GM21786 (cell line): ENCODE results near the gene DPY19L3.
"Not testable (repeated sequence)": the region's sequence is repeated elsewhere in the genome, so short reads cannot be mapped to it uniquely, and the experiment has no call there.

Experiments
- ATAC-seq: cut with Tn5 transposase; IDR thresholded peaks from one replicate; pipeline ENCODE4 v1.9.1; 2021; ENCODE audit not compliant: unreplicated experiment

The DPY19L3 gene

DNA sequence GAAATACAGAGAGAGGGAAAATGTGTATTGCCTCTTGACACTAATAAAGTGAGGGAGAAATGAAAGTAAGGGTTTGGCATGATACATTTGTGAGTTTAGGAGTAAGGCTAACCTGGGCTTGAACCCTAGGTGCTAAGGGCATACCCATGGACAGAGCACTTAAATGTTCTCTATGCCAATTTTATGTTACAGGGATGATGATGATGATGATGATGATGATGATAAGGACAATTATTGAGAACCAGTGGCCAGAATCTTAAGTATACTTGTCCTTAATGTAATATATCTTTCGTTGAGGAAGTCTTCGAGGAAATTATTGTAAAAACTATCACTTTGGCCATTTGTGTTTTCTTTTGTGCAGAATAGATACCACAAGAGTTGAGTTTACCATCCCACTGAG is 33.2 kb downstream of the DPY19L3 start:
- ATAC-seq = no peak

GRCh38 chr19:32442650-32443049 is 37.1 kb downstream of the DPY19L3 start:
- ATAC-seq = no peak

GRCh38 chr19:32447534-32447933 is 42.0 kb downstream of the DPY19L3 start:
- ATAC-seq = not testable (repeated sequence)

DNA sequence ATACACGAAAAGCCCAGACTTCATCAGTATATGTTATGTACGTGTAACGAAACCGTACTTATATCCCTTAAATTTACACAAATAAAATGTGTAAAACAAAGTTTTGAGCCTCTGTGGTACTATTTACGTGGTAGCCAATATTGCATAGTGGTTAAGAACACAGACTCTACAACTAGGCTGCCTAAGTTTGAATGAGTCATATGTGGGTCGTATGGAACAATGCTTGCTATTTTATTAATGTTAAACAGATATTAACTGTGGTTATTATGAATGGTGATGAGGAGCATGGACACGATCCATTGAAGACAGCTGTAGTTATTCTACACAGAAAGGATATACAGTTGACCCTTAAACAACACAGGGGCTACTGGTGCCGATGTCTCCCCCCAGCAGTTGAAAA is 42.5 kb downstream of the DPY19L3 start:
- no peak for ATAC-seq

DNA sequence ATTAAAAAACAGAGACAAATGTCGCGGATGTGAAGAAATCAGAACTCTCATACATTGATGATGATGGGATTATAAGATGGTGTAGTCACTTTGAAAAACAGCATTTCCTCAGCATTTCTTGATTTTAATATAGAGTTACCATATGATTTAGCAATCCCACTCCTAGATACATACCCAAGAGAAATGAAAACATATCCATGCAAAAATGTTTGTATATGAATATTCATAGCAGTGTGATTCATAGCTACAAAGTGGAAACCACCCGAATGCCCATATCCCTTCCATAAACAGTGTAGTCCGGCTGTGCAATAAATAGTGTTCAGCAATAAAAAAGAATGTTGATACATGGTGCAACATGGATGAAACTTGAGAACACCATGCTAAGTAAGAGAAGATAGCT is 44.6 kb downstream of the DPY19L3 start:
- no peak for ATAC-seq

- no peak for ATAC-seq
Measured at GRCh38 chr19:32453736-32454135, 48.2 kb downstream of the DPY19L3 start.

DNA sequence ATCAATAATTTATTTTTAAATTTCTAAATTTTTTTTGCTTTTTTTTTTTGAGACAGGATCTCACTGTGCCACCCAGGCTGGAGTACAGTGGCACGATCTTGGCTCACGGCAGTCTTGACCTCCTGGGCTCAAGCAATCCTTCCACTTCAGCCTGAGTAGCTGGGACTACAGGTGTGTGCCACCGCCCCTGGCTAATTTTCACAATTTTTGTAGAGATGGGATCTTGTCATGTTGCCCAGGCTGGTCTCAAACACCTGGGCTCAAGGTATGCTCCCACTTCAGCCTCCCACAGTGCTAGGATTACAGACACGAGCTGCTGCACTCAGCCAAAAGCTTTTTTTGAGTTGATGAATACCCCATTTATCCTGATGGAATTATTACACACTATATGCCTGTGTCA is 50.8 kb downstream of the DPY19L3 start:
- ATAC-seq = no peak

GRCh38 chr19:32457571-32458158 is 52.1 kb downstream of the DPY19L3 start:
- no peak for ATAC-seq

DNA sequence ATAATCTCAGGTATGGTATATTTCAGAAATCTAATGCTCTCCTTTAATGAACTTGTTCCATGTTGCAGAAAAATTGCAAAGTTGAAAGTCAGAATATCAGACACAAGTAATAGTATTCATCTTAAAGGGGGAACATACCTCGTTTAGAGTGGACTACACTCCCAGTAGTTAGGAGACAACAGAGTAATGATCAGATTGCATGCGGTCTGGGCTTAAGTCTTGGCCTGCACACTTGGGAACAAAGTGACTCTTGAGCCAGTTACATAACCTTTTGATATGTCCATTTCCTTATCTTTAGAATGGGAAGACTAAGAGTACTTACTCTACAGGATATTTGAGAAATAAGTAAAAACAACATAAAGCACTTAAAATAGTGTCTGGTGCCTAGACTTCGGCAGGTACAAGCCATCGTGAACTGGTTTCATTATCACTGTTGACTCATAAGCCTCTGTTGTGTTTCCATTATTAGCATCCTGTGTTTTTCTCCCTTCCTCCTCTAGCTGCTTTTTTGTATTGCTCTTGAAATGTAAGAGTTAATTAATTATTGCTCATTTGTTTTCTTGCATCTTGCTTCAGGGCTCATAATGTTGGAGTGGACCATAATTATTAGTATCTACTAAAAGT is 53.0 kb downstream of the DPY19L3 start:
- ATAC-seq = peak; percentile 96

DNA sequence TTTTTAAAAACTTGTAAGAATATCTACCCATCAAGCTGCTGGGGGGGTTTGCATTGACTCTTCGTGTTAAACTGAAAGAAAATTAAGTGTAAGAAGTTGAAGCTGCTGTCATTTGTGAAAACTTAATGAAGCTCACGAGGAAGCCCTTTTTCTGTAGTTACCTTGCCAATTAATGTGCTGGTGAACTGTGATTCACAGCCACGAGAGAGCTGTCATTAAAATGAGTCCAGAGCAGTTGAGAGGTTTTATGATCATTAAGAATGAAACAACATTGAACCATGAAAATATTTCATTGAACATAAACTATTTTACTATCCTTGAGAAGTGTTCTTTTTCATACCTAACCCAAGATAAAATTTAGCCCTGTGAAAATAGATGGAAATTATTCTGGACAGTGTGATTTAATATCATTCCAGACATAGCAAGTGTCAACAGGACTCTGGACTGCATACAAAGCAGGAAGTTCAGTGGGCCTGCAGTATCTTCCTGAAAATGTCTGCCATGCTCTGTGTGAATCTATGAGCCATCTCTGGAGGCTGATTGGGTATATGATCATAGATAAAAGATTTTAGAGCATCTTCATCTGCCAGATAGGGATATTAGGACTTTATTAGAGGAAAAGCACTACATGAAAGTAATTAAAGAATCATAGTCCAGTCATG is 53.8 kb downstream of the DPY19L3 start:
- no peak for ATAC-seq

DNA sequence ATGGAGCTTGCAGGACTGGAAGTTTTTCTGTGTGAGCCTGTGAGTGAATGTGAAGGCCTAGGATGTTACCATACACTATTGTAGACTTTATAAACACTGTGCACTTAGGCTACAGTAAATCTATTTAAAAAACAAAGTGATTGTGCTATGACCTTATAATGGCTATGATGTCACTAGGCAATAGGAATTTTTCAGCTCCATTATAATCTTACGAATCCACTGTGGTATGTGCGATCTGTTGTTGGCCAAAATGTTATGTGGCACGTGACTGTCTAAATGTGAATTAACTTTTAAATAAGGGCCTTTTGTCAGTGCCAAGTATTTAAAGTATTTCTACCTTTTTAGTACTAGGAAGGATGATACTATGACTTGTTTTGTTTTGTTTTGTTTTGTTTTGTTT is 54.9 kb downstream of the DPY19L3 start:
- no peak for ATAC-seq

- no peak for ATAC-seq
Measured at GRCh38 chr19:32464279-32464678, 58.7 kb downstream of the DPY19L3 start.

GRCh38 chr19:32465176-32465575 is 59.6 kb downstream of the DPY19L3 start:
- ATAC-seq = no peak

DNA sequence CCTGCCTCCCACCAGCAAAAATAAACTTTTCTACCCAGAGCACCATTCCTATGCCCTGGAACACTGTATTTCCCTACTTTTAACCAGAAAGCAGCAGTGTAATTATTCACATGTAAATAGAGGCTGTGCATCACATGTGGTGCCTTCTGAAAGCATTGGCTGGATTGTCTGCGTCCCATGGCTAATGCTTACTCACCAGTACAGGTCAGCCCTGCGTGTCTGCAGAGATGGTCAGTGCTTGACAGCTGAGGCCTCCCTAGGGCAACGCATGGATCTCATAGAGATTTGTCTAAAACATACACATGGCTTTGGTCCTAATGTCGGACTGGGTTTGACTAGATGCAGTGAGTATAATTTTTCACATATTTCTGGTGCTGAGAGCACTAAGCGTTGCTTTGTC is 64.2 kb downstream of the DPY19L3 start:
- ATAC-seq = no peak

DNA sequence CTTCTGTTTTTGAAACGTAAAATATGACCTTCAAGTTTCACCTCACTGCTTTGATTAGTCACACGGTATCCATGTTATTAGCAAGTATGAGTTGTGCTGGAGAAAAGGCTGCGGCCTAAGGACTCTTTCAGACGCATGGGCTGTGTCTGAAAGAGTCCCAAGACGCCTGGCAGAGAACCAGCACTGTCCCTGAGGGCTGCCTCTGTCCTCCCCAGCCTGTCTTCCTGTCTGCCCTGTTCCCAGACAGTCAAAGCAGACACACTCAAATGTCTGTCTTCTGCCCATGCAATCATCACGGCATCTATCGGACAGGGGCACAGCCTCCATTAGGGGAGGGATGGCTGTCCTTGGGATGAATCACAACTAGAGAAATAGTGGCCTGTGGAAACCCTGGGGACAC is 65.5 kb downstream of the DPY19L3 start:
- no peak for ATAC-seq

DNA sequence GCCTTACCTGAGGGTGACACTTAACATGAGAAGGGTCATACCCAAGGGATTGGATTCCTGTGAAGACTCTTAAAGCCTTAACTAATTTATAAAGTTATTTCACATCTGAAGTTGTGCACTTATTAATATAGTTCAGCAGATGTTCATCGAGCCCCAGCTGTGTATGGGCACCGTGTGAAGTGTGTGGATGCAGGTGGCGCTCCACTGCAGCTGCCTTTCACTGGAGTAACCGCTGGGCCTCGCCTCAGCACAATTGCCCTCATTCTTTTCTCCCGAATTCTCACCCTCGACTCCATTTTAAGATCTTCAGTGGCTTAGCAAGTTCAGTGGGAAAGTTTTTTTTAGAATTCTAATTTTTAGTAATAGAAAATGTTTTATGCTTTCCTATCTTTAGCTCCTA is 66.2 kb downstream of the DPY19L3 start:
- ATAC-seq = no peak

DNA sequence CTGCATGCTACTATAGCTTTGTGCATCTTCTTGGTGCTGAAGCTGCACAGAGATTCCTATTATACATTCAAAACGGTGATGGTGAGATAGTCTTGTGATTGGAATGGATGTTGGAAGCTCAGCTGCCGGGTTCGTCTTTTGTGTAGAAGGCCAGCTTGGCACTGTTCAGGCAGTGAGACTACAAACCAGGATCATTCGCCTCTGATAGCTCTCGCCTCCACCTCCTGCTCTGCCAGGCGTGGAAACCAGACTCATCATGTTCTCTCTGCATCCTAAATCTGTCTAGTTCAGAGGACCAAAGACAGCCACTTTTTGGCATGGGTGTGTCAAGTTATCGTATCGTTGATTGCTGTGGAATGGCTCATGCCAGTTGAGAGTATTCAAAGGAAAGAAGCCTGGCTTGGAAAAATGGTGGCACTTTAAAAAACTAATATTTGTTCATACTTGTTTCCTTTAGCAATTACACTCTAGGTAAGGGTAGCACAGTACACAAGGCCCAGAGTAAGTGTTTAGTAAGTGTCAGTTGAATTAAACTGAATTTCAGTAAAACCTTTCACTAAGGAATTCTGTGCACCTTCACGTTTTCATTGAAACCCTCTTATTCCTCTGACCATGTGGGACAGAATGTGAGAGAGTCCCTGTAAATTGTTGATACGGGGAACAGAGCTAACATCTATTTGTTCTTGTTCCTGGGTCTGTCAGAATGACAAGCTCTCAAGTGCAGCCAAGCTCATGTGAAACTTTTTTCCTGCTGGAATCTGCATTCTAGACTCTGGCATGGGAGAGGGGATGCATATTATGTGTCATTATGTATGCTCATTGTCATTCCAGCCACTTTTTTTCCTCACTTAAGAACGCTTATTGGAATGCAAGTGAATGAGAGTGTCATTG is 69.8 kb downstream of the DPY19L3 start:
- no peak for ATAC-seq

- no peak for ATAC-seq
Measured at GRCh38 chr19:32476032-32476350, 70.4 kb downstream of the DPY19L3 start.

GRCh38 chr19:32480321-32480720 is 74.8 kb downstream of the DPY19L3 start:
- no peak for ATAC-seq

DNA sequence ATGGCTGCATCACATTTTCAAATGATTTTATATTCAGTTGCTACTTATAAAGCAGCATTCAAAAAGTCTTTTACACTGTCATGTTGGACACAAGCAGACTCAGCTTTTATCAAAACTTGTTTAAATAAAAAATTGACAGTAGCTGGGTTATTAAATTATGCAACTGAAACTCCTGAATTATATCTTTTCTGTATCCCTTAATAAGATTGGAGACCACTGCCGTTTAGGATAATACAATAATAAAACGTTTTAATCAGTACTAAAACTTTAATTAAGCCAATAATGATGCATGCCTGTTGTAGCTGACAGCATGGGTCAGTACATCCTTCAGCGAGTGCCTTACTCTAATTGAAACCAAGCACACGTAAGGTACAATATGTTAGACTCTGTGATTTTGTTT is 78.0 kb downstream of the DPY19L3 start:
- ATAC-seq = no peak

GRCh38 chr19:32489971-32490370 is 84.4 kb downstream of the DPY19L3 start:
- ATAC-seq = no peak

DNA sequence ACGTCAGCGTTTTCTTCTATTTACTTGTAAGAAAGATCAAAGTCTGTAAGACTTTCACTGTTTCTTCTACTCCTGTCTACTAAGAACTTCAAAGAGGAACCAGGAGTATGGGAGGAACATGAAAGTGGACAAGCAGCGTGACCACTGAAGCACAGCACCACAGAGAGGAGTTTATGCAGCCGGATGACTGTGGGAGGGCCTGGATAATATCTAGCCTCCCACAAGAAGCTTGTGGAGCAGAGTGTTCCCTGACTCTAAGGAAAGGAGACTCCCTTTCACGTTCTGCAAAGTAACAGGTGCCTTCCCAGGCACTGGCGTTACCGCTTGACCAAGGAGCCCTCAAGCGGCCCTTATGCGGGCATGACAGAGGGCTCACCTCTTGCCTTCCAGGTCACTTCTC is 91.8 kb downstream of the DPY19L3 start:
- no peak for ATAC-seq
